HCT116 (cell line): ENCODE data around the gene PFDN2. TPM values are rescaled to one million over a fixed set of nuclear protein-coding genes. Genes with fewer than 3 reads are reported as not detected.

Source experiments
- ATAC-seq: fragments of 200-7000 bp; cut with Tn5 transposase; 2 replicates; pipeline ENCODE4 v1.9.1; 2020; ENCODE audit warnings: mild to moderate bottlenecking, moderate library complexity
- BruUV-seq: library from RNA; stranded (reverse); fragments of 400-500 nt; replicated peaks from 2 replicates; lab custom pipeline; 2021; lab: Mats Ljungman, UMichigan
- CTCF ChIA-PET: fragments of 300-600 bp; sonication (Branson Sonifier 250); formaldehyde crosslinking; loops from one replicate; lab custom pipeline; 2021; ENCODE audit warnings: antibody characterized with exemption; lab: Charles Lee
- POLR2A ChIA-PET: fragments of 300-600, 350-600 bp; sonication (Branson Sonifier 250); formaldehyde crosslinking; loops from one replicate; lab custom pipeline; 2021; ENCODE audit warnings: antibody characterized with exemption; lab: Charles Lee
- RAD21 ChIA-PET, 2 experiments: fragments of 300-600 bp; sonication (Branson Sonifier 250); formaldehyde crosslinking; loops; one replicate each; lab custom pipeline; 2023; ENCODE audit warnings: low total read pairs in 2 of 2; ENCODE audit not compliant: uncharacterized antibody in 2 of 2, unreplicated experiment in 2 of 2, low non-redundant PET in 1 of 2; lab: Charles Lee
- DNase-seq: peaks from one replicate; pipeline ENCODE4 v3.0.0-alpha.2; 2010; ENCODE audit warnings: low read depth, low spot score
- H2AFZ ChIP-seq: fragments of 200-600 bp; shearing (Covaris generic), sonication (generic); 2 replicates; pipeline ENCODE4 v1.6.1; 2017; ENCODE audit warnings: low read depth, mixed run types, mixed read lengths, antibody characterized with exemption, low read length; ENCODE audit not compliant: poor library complexity, severe bottlenecking
- H3K27ac ChIP-seq: 2 replicates; pipeline ENCODE4 v1.5.1; 2012; ENCODE audit warnings: low read depth, low read length
- H3K27me3 ChIP-seq: fragments of 200-600 bp; sonication (generic); 2 replicates; pipeline ENCODE4 v1.6.1; 2016; ENCODE audit warnings: mixed run types, low read length, mixed read lengths; ENCODE audit not compliant: insufficient read depth
- H3K36me3 ChIP-seq, 2 experiments: fragments of 200-500 bp in 1 of 2; fragments of 200-600 bp in 1 of 2; sonication (Bioruptor generic) in 1 of 2; sonication (generic) in 1 of 2; 2 replicates each; pipeline versions ENCODE4 v1.5.1 to v1.6.1; 2014 to 2016; ENCODE audit warnings: low read length in 2 of 2, inconsistent platforms in 1 of 2, mixed read lengths in 1 of 2, mixed run types in 1 of 2; ENCODE audit not compliant: insufficient read depth in 2 of 2, control insufficient read depth in 1 of 2
- H3K4me1 ChIP-seq, 2 experiments: fragments of 200-600 bp in 1 of 2; sonication (generic) in 1 of 2; 2 replicates each; pipeline versions ENCODE4 v1.5.1 to v1.6.1; 2012 to 2017; ENCODE audit warnings: low read length in 2 of 2, inconsistent platforms in 1 of 2, mild to moderate bottlenecking in 1 of 2, mixed read lengths in 1 of 2, mixed run types in 1 of 2, moderate library complexity in 1 of 2; ENCODE audit not compliant: insufficient read depth in 2 of 2, control insufficient read depth in 1 of 2
- H3K4me2 ChIP-seq: fragments of 200-600 bp; sonication (generic); 2 replicates; pipeline ENCODE4 v1.6.1; 2017; ENCODE audit warnings: mixed run types, low read length, mixed read lengths
- H3K4me3 ChIP-seq, 2 experiments: fragments of 200-600 bp in 1 of 2; sonication (generic) in 1 of 2; replicated peaks in 1 of 2; 2 replicates each; pipeline ENCODE4 v1.5.1; 2011 to 2016; ENCODE audit warnings: low read length in 2 of 2, control low read depth in 1 of 2, low read depth in 1 of 2, mild to moderate bottlenecking in 1 of 2, mixed read lengths in 1 of 2, mixed run types in 1 of 2
- H3K79me2 ChIP-seq: fragments of 200-600 bp; sonication (generic); 2 replicates; pipeline ENCODE4 v1.6.1; 2017; ENCODE audit warnings: mild to moderate bottlenecking, mixed run types, low read length, moderate library complexity, mixed read lengths; ENCODE audit not compliant: insufficient read depth
- H3K9ac ChIP-seq: fragments of 200-600 bp; sonication (generic); 2 replicates; pipeline ENCODE4 v1.6.1; 2016; ENCODE audit warnings: low read length, mixed read lengths
- H3K9me2 ChIP-seq: fragments of 200-600 bp; sonication (generic), shearing (Covaris generic); 2 replicates; pipeline ENCODE4 v1.6.1; 2017; ENCODE audit warnings: mixed run types, mild to moderate bottlenecking, moderate library complexity; ENCODE audit not compliant: insufficient read depth
- H3K9me3 ChIP-seq, 2 experiments: fragments of 200-500 bp in 1 of 2; fragments of 200-600 bp in 1 of 2; sonication (Bioruptor generic) in 1 of 2; sonication (generic) in 1 of 2; 2 replicates each; pipeline ENCODE4 v1.6.1; 2014 to 2017; ENCODE audit warnings: low read length in 2 of 2, mixed read lengths in 2 of 2, inconsistent platforms in 1 of 2, low read depth in 1 of 2, mild to moderate bottlenecking in 1 of 2, mixed run types in 1 of 2, moderate library complexity in 1 of 2; ENCODE audit not compliant: control insufficient read depth in 1 of 2, insufficient read depth in 1 of 2
- H4K20me1 ChIP-seq: fragments of 200-600 bp; sonication (generic), shearing (Covaris generic); 2 replicates; pipeline ENCODE4 v1.6.1; 2017; ENCODE audit warnings: mixed run types, mild to moderate bottlenecking, moderate library complexity; ENCODE audit not compliant: insufficient read depth
- CBX3 ChIP-seq: IDR thresholded peaks from 2 replicates; pipeline ENCODE4 v1.6.1; 2012; ENCODE audit warnings: low read depth
- EZH2 ChIP-seq: fragments of 200-600 bp; sonication (generic); IDR thresholded peaks from 2 replicates; pipeline ENCODE4 v1.6.1; 2017; ENCODE audit warnings: antibody characterized with exemption, mixed run types
- EZH2phosphoT487 ChIP-seq: fragments of 200-600 bp; IDR thresholded peaks from 2 replicates; pipeline ENCODE4 v1.6.1; 2018; ENCODE audit warnings: antibody characterized with exemption, borderline replicate concordance
- POLR2A ChIP-seq: IDR thresholded peaks from 2 replicates; pipeline ENCODE4 v1.7.0; 2011; ENCODE audit warnings: borderline replicate concordance; ENCODE audit not compliant: insufficient read depth, insufficient read length; ENCODE audit errors: extremely low read depth
- POLR2AphosphoS5 ChIP-seq: IDR thresholded peaks from 2 replicates; pipeline ENCODE4 v1.6.1; 2011; ENCODE audit warnings: mild to moderate bottlenecking, low read depth, low read length, moderate library complexity
- RAD21 ChIP-seq: IDR thresholded peaks from 2 replicates; pipeline ENCODE4 v1.6.1; 2012; ENCODE audit warnings: low read depth, mild to moderate bottlenecking
- SIN3A ChIP-seq: IDR thresholded peaks from 2 replicates; pipeline ENCODE4 v1.6.1; 2012; ENCODE audit warnings: low read depth
- SRF ChIP-seq: IDR thresholded peaks from 2 replicates; pipeline ENCODE4 v1.6.1; 2012; ENCODE audit warnings: low read depth
- ZFX ChIP-seq: fragments of 450-650 bp; IDR thresholded peaks from 2 replicates; pipeline ENCODE4 v1.6.1; 2017
- ZNF274 ChIP-seq: fragments of 200-500 bp; sonication (Bioruptor generic); IDR thresholded peaks from 2 replicates; pipeline ENCODE4 v1.6.1; 2014; ENCODE audit warnings: mild to moderate bottlenecking, low read depth, low read length, inconsistent platforms
- intact Hi-C: fragments of 100-400 bp; cut with micrococcal nuclease; formaldehyde crosslinking; loops from 2 replicates; pipeline ENCODE4 v1.10.0; 2022
- total RNA-seq: library from RNA; stranded (reverse); gene quantifications from one replicate; pipeline ENCODE4 v1.2.1, GENCODE V29; 2021; ENCODE audit not compliant: unreplicated experiment
- TF ChIP-seq, protein P1 (sequence below): IDR thresholded peaks from 2 replicates; pipeline ENCODE4 v1.6.1; 2012; ENCODE audit warnings: low read depth

The PFDN2 gene
- total RNA-seq, 1 experiment from 2014 or later: 179 TPM

DNA sequence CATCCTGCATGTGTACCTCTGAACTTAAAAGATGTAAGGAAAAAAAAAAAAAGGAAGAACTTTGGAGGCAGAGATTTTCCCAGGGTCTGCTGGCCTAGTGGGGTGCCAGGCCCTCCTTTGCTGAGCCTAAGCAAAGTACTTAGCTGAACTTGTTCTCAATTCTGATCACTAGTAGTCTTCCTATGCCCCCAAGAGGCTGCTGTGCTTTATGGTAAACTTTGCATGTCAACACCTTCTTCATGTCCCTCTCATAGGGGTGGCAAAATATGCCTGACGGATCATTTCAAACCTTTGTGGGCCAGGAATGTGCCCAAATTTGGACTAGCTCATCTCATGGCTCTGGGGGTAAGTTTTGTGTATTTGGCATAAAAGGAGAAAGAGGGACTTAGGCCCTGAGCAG lies 40.0 kb upstream of the PFDN2 start:
- no peak for ATAC-seq
- Histone ChIP-seq H4K20me1 (no peaks in the 10 kb centered on the region), H3K9me3 (no peaks in the 10 kb centered on the region), H3K27ac (peak overlapping the region; percentile 53; the same call in 1 of the 2 replicates), H3K79me2 (peaks cover 16% of the 10 kb centered on the region; the same call in 1 of the 2 replicates), H3K4me2 (no peak overlapping the region), H3K4me1 (peaks cover 10 to 30% of the 10 kb centered on the region in 2 experiments; a peak in 3 of 4 replicates), H3K4me3 (no peak overlapping the region), H3K36me3 (peaks cover 0 to 10% of the 10 kb centered on the region in 2 experiments; a peak in 1 of 4 replicates), H3K9me2 (no peaks in the 10 kb centered on the region), H2AFZ (no peak overlapping the region), H3K27me3 (no peaks in the 10 kb centered on the region), H3K9ac (no peak overlapping the region)
- intact Hi-C loops: no loop called here
- ChIA-PET CTCF (no interaction called here), POLR2A (interaction anchor here (1.3 to 1.5 kb wide), 2 partner anchors 8 to 25 kb away, joined by 4 to 6 read pairs; partner anchors contain the start of genes DEDD and PPOX), RAD21 (no interaction called here)
- no TSS peak for BruUV-seq
- TF ChIP-seq EZH2phosphoT487 (no peak), CBX3 (no peak), POLR2A (no peak), EZH2 (no peak), ZFX (no peak), SRF (no peak), ZNF274 (no peak), RAD21 (no peak), SIN3A (no peak), POLR2AphosphoS5 (no peak)
- TF ChIP-seq, protein P1, sequence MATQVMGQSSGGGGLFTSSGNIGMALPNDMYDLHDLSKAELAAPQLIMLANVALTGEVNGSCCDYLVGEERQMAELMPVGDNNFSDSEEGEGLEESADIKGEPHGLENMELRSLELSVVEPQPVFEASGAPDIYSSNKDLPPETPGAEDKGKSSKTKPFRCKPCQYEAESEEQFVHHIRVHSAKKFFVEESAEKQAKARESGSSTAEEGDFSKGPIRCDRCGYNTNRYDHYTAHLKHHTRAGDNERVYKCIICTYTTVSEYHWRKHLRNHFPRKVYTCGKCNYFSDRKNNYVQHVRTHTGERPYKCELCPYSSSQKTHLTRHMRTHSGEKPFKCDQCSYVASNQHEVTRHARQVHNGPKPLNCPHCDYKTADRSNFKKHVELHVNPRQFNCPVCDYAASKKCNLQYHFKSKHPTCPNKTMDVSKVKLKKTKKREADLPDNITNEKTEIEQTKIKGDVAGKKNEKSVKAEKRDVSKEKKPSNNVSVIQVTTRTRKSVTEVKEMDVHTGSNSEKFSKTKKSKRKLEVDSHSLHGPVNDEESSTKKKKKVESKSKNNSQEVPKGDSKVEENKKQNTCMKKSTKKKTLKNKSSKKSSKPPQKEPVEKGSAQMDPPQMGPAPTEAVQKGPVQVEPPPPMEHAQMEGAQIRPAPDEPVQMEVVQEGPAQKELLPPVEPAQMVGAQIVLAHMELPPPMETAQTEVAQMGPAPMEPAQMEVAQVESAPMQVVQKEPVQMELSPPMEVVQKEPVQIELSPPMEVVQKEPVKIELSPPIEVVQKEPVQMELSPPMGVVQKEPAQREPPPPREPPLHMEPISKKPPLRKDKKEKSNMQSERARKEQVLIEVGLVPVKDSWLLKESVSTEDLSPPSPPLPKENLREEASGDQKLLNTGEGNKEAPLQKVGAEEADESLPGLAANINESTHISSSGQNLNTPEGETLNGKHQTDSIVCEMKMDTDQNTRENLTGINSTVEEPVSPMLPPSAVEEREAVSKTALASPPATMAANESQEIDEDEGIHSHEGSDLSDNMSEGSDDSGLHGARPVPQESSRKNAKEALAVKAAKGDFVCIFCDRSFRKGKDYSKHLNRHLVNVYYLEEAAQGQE: no peak
- no peak for DNase-seq
